H9 (cell line): Measurements from ENCODE around the gene TNIK. TPM values are rescaled to one million over a fixed set of nuclear protein-coding genes. Genes with fewer than 3 reads are reported as not detected.

Source experiments
- DNase-seq: peaks from one replicate; pipeline ENCODE4 v3.0.0-alpha.2; 2017
- H2AFZ ChIP-seq: one replicate; pipeline ENCODE4 v1.6.1; 2013; ENCODE audit warnings: mild to moderate bottlenecking, low read length, control low read depth, moderate library complexity
- H2AK5ac ChIP-seq: 2 replicates; pipeline ENCODE4 v1.6.1; 2013; ENCODE audit warnings: low read length, control low read depth, mixed read lengths; ENCODE audit not compliant: insufficient read length
- H2BK120ac ChIP-seq: one replicate; pipeline ENCODE4 v1.6.1; 2013; ENCODE audit warnings: low read depth, mild to moderate bottlenecking, low read length, control low read depth, inconsistent platforms; ENCODE audit not compliant: poor library complexity, severe bottlenecking
- H2BK12ac ChIP-seq: 2 replicates; pipeline ENCODE4 v1.6.1; 2013; ENCODE audit warnings: low read length, control low read depth, mixed read lengths, low read depth; ENCODE audit not compliant: insufficient read length
- H2BK15ac ChIP-seq: 2 replicates; pipeline ENCODE4 v1.6.1; 2013; ENCODE audit warnings: low read depth, low read length, control low read depth
- H2BK20ac ChIP-seq: one replicate; pipeline ENCODE4 v1.6.1; 2013; ENCODE audit warnings: low read depth, mild to moderate bottlenecking, low read length, control low read depth, inconsistent platforms; ENCODE audit not compliant: poor library complexity, severe bottlenecking
- H2BK5ac ChIP-seq: 2 replicates; pipeline ENCODE4 v1.6.1; 2013; ENCODE audit warnings: low read length, control low read depth, mixed read lengths; ENCODE audit not compliant: insufficient read length
- H3K14ac ChIP-seq: 2 replicates; pipeline ENCODE4 v1.6.1; 2013; ENCODE audit warnings: low read length, control low read depth; ENCODE audit not compliant: insufficient read depth
- H3K18ac ChIP-seq: 2 replicates; pipeline ENCODE4 v1.6.1; 2013; ENCODE audit warnings: low read depth, mild to moderate bottlenecking, mixed read lengths, low read length, control low read depth; ENCODE audit not compliant: insufficient read length
- H3K23ac ChIP-seq: 2 replicates; pipeline ENCODE4 v1.6.1; 2013; ENCODE audit warnings: low read length, control low read depth, mixed read lengths, low read depth; ENCODE audit not compliant: insufficient read length
- H3K23me2 ChIP-seq: 2 replicates; pipeline ENCODE4 v1.6.1; 2013; ENCODE audit warnings: low read depth, mild to moderate bottlenecking, mixed read lengths, low read length, control low read depth; ENCODE audit not compliant: insufficient read length, poor library complexity, severe bottlenecking
- H3K27ac ChIP-seq: 2 replicates; pipeline ENCODE4 v1.5.1; 2013; ENCODE audit warnings: low read length, control low read depth, mixed read lengths, low read depth; ENCODE audit not compliant: insufficient read length
- H3K27me3 ChIP-seq: 2 replicates; pipeline ENCODE4 v1.6.1; 2013; ENCODE audit warnings: low read length, control low read depth, inconsistent platforms; ENCODE audit not compliant: insufficient read depth
- H3K4ac ChIP-seq: 2 replicates; pipeline ENCODE4 v1.6.1; 2013; ENCODE audit warnings: low read depth, mild to moderate bottlenecking, control low read depth, inconsistent platforms, low read length, moderate library complexity
- H3K4me1 ChIP-seq: 2 replicates; pipeline ENCODE4 v1.6.1; 2013; ENCODE audit warnings: low read length, control low read depth, inconsistent platforms; ENCODE audit not compliant: insufficient read depth
- H3K4me2 ChIP-seq: 2 replicates; pipeline ENCODE4 v1.6.1; 2013; ENCODE audit warnings: low read length, control low read depth, mixed read lengths; ENCODE audit not compliant: insufficient read length, insufficient read depth
- H3K56ac ChIP-seq: 2 replicates; pipeline ENCODE4 v1.6.1; 2013; ENCODE audit warnings: low read depth, mild to moderate bottlenecking, mixed read lengths, low read length, control low read depth; ENCODE audit not compliant: insufficient read length
- H3K79me1 ChIP-seq: 2 replicates; pipeline ENCODE4 v1.6.1; 2013; ENCODE audit warnings: low read depth, mild to moderate bottlenecking, moderate library complexity, low read length, control low read depth, inconsistent platforms; ENCODE audit not compliant: insufficient read depth, poor library complexity, severe bottlenecking
- H3K79me2 ChIP-seq: 2 replicates; pipeline ENCODE4 v1.6.1; 2013; ENCODE audit warnings: low read length, control low read depth, inconsistent platforms; ENCODE audit not compliant: insufficient read depth
- H3K9ac ChIP-seq: 2 replicates; pipeline ENCODE4 v1.6.1; 2013; ENCODE audit warnings: low read length, control low read depth, mixed read lengths; ENCODE audit not compliant: insufficient read length; ENCODE audit errors: extremely low read depth
- H3K9me3 ChIP-seq: one replicate; pipeline ENCODE4 v1.6.1; 2013; ENCODE audit warnings: low read depth, low read length, inconsistent platforms; ENCODE audit not compliant: control insufficient read depth
- H3T11ph ChIP-seq: one replicate; pipeline ENCODE4 v1.6.1; 2013; ENCODE audit warnings: mild to moderate bottlenecking, low read length, control low read depth, inconsistent platforms
- H4K20me1 ChIP-seq: one replicate; pipeline ENCODE4 v1.6.1; 2013; ENCODE audit not compliant: control insufficient read depth, insufficient read length, insufficient read depth
- H4K5ac ChIP-seq: 2 replicates; pipeline ENCODE4 v1.6.1; 2013; ENCODE audit warnings: low read depth, mild to moderate bottlenecking, mixed read lengths, low read length, control low read depth; ENCODE audit not compliant: insufficient read length
- H4K8ac ChIP-seq: replicated peaks from 2 replicates; pipeline ENCODE4 v1.6.1; 2013; ENCODE audit warnings: low read length, control low read depth, mixed read lengths, low read depth; ENCODE audit not compliant: insufficient read length
- H4K91ac ChIP-seq: 2 replicates; pipeline ENCODE4 v1.6.1; 2013; ENCODE audit warnings: low read depth, mild to moderate bottlenecking, moderate library complexity, mixed read lengths, low read length, control low read depth; ENCODE audit not compliant: insufficient read length
- H3K27ac Mint-ChIP-seq, 3 experiments: 2 replicates in 2 of 3; 3 replicates in 1 of 3; pipeline ENCODE4 v1.8.0; 2020 to 2021; ENCODE audit warnings: mixed read lengths in 3 of 3, mild to moderate bottlenecking in 1 of 3, moderate library complexity in 1 of 3
- H3K27me3 Mint-ChIP-seq: 2 replicates; pipeline ENCODE4 v1.8.0; 2021; ENCODE audit warnings: low read depth, mild to moderate bottlenecking, moderate library complexity, mixed read lengths
- H3K36me3 Mint-ChIP-seq, 3 experiments: 2 replicates in 2 of 3; 3 replicates in 1 of 3; pipeline ENCODE4 v1.8.0; 2020 to 2021; ENCODE audit warnings: low read depth in 3 of 3, mixed read lengths in 3 of 3; ENCODE audit not compliant: insufficient read depth in 1 of 3
- H3K4me1 Mint-ChIP-seq, 2 experiments: 2 replicates each; pipeline ENCODE4 v1.8.0; 2020; ENCODE audit warnings: mixed read lengths in 2 of 2
- H3K4me3 Mint-ChIP-seq, 2 experiments: 2 replicates in 1 of 2; 3 replicates in 1 of 2; pipeline ENCODE4 v1.8.0; 2020 to 2021; ENCODE audit warnings: mild to moderate bottlenecking in 2 of 2, mixed read lengths in 2 of 2, moderate library complexity in 1 of 2
- H3K9me3 Mint-ChIP-seq, 2 experiments: 2 replicates in 1 of 2; 3 replicates in 1 of 2; pipeline ENCODE4 v1.8.0; 2020; ENCODE audit warnings: mild to moderate bottlenecking in 2 of 2, mixed read lengths in 2 of 2, moderate library complexity in 1 of 2
- CTCF ChIP-seq: fragments of 200-600 bp; sonication (generic); conservative IDR thresholded peaks from 3 replicates; pipeline ENCODE4 v1.8.0; 2021; ENCODE audit warnings: antibody characterized with exemption, mild to moderate bottlenecking
- WGBS: extraction: QIAGEN DNeasy Blood & Tissue Kit; methylation state at CpG from one replicate; pipeline ENCODE4 v1.1.7; 2013; ENCODE audit warnings: missing lambda C conversion rate, low lambda C conversion rate, mixed read lengths; ENCODE audit not compliant: insufficient read length; ENCODE audit errors: extremely low coverage; 5-methylcytosine and 5-hydroxymethylcytosine counted together
- total RNA-seq: library from RNA; stranded (reverse); gene quantifications from 2 replicates; pipeline ENCODE4 v1.2.1, GENCODE V29; 2021

TNIK gene
- total RNA-seq, 1 experiment from 2014 or later, result 15.9 TPM

GRCh38 chr3:171200052-171200749, 260.0 kb downstream of the TNIK start:
- Mint-ChIP-seq H3K4me1 (peaks cover 12 to 15% of the 10 kb centered on the region in 2 experiments), H3K9me3 (no peaks in the 10 kb centered on the region), H3K27me3 (no peaks in the 10 kb centered on the region), H3K36me3 (peaks cover 0 to 4% (median 0%) of the 10 kb centered on the region in 3 experiments; a peak in 2 of 7 replicates), H3K4me3 (no peak overlapping the region), H3K27ac (peak overlapping the region in 2 of 3 experiments; percentile 15 to 79; a peak in 3 of 7 replicates)
- DNase-seq, result no peak
- no peak overlapping the region for H2BK5ac ChIP-seq
- H3K4ac ChIP-seq, result no peak overlapping the region
- no peak overlapping the region for H4K5ac ChIP-seq
- H4K8ac ChIP-seq, result no peak overlapping the region
- H2BK12ac ChIP-seq, result no peak overlapping the region
- H3T11ph ChIP-seq, result no peak overlapping the region
- no peaks in the 10 kb centered on the region for H3K9me3 ChIP-seq
- no peaks in the 10 kb centered on the region for H3K79me2 ChIP-seq
- H3K4me2 ChIP-seq, result no peak overlapping the region
- H2AK5ac ChIP-seq, result no peak overlapping the region
- no peak overlapping the region for H3K14ac ChIP-seq
- no peaks in the 10 kb centered on the region for H4K20me1 ChIP-seq
- H3K9ac ChIP-seq, result no peak overlapping the region
- H3K23ac ChIP-seq, result no peak overlapping the region
- WGBS, result no CpG with 5 or more reads among the region's 3 CpGs
- no peak overlapping the region for H2BK15ac ChIP-seq
- H3K79me1 ChIP-seq, result no peaks in the 10 kb centered on the region
- no peak overlapping the region for H3K18ac ChIP-seq
- no peaks in the 10 kb centered on the region for H3K23me2 ChIP-seq
- H3K27ac ChIP-seq, result no peak overlapping the region
- no peak for TF ChIP-seq CTCF
- H4K91ac ChIP-seq, result no peak overlapping the region
- no peak overlapping the region for H3K56ac ChIP-seq
- H3K27me3 ChIP-seq, result no peaks in the 10 kb centered on the region
- peaks cover 1% of the 10 kb centered on the region; the same call in 1 of the 2 replicates for H3K4me1 ChIP-seq
- H2AFZ ChIP-seq, result no peak overlapping the region
- H2BK120ac ChIP-seq, result no peak overlapping the region
- no peak overlapping the region for H2BK20ac ChIP-seq
